ENCODE measurements around the gene AP1G1. TPM values are rescaled to one million over a fixed set of nuclear protein-coding genes. Genes with fewer than 3 reads are reported as not detected.

AP1G1 gene
- polyA plus RNA-seq, 1 donor (not counting 4 experiments of a cell fraction or from before 2014, with no cell fraction given), result 62.5 TPM

- no peak overlapping the region for H2AFZ ChIP-seq (ENCODE audit: control insufficient read depth, low read length)
- peaks cover 3% of the 10 kb centered on the region for H3K4me1 ChIP-seq (ENCODE audit: control insufficient read depth, extremely low read depth, insufficient read depth, low read length)
- no peak overlapping the region for H3K9ac ChIP-seq (ENCODE audit: control insufficient read depth, extremely low read depth, insufficient read depth, low read length)
- H3K4me2 ChIP-seq (ENCODE audit: control insufficient read depth, extremely low read depth, insufficient read depth, low read depth, low read length), result no peak overlapping the region
- H3K27ac ChIP-seq (ENCODE audit: control insufficient read depth, insufficient read depth, low read length), result no peak overlapping the region
- H3K79me2 ChIP-seq (ENCODE audit: control insufficient read depth, insufficient read depth, low read length), result no peaks in the 10 kb centered on the region
- no peak for TF ChIP-seq EZH2 (IDR thresholded peaks at IDR 0.05; ENCODE audit: low read length)
- no peak for TF ChIP-seq CTCF (optimal IDR thresholded peaks at IDR 0.05 in 1 of 3, IDR thresholded peaks at IDR 0.05 in 1 of 3, conservative IDR thresholded peaks at IDR 0.05 in 1 of 3; ENCODE audit: extremely low read depth in 1 of 3, insufficient read depth in 2 of 3, low read length in 3 of 3)
- no peaks in the 10 kb centered on the region for H3K9me3 ChIP-seq (ENCODE audit: control insufficient read depth, low read depth, low read length)
- no peak overlapping the region for H3K4me3 ChIP-seq (ENCODE audit: control insufficient read depth in 2 of 3, extremely low read depth in 1 of 3, insufficient read depth in 2 of 3, low read depth in 1 of 3, low read length in 3 of 3)
- H4K20me1 ChIP-seq (ENCODE audit: control insufficient read depth, extremely low read depth, insufficient read depth, low read length), result no peaks in the 10 kb centered on the region
- H3K9me1 ChIP-seq (ENCODE audit: control insufficient read depth, extremely low read depth, insufficient read depth, low read length), result no peaks in the 10 kb centered on the region
- no peaks in the 10 kb centered on the region for H3K36me3 ChIP-seq (ENCODE audit: control insufficient read depth in 2 of 2, extremely low read depth in 1 of 2, insufficient read depth in 2 of 2, low read length in 2 of 2)
- dilution Hi-C loops (cut with MboI; ENCODE audit: extremely low pct_ligation_motif_present, low sequenced_read_pairs), result no loop called here
- H3K27me3 ChIP-seq (ENCODE audit: control insufficient read depth, extremely low read depth, insufficient read depth, low read length), result no peaks in the 10 kb centered on the region
- DNase-seq (ENCODE audit: low read depth, low spot score) (no peak), FAIRE-seq (no peak)
These were observed 31.4 kb upstream of the AP1G1 start for GRCh38 chr16:71840052-71840451.

- DNase-seq (ENCODE audit: low read depth, low spot score) (no peak), FAIRE-seq (no peak)
- Histone ChIP-seq H3K36me3 (ENCODE audit: control insufficient read depth in 2 of 2, extremely low read depth in 1 of 2, insufficient read depth in 2 of 2, low read length in 2 of 2) (no peaks in the 10 kb centered on the region), H3K4me1 (ENCODE audit: control insufficient read depth, extremely low read depth, insufficient read depth, low read length) (peaks cover 3% of the 10 kb centered on the region), H3K9ac (ENCODE audit: control insufficient read depth, extremely low read depth, insufficient read depth, low read length) (no peak overlapping the region), H3K79me2 (ENCODE audit: control insufficient read depth, insufficient read depth, low read length) (no peaks in the 10 kb centered on the region), H3K4me2 (ENCODE audit: control insufficient read depth, extremely low read depth, insufficient read depth, low read depth, low read length) (no peak overlapping the region), H3K9me3 (ENCODE audit: control insufficient read depth, low read depth, low read length) (no peaks in the 10 kb centered on the region), H2AFZ (ENCODE audit: control insufficient read depth, low read length) (no peak overlapping the region), H3K9me1 (ENCODE audit: control insufficient read depth, extremely low read depth, insufficient read depth, low read length) (no peaks in the 10 kb centered on the region), H3K27me3 (ENCODE audit: control insufficient read depth, extremely low read depth, insufficient read depth, low read length) (no peaks in the 10 kb centered on the region), H4K20me1 (ENCODE audit: control insufficient read depth, extremely low read depth, insufficient read depth, low read length) (no peaks in the 10 kb centered on the region), H3K4me3 (ENCODE audit: control insufficient read depth in 2 of 3, extremely low read depth in 1 of 3, insufficient read depth in 2 of 3, low read depth in 1 of 3, low read length in 3 of 3) (no peak overlapping the region), H3K27ac (ENCODE audit: control insufficient read depth, insufficient read depth, low read length) (no peak overlapping the region)
- TF ChIP-seq CTCF (optimal IDR thresholded peaks at IDR 0.05 in 1 of 3, IDR thresholded peaks at IDR 0.05 in 1 of 3, conservative IDR thresholded peaks at IDR 0.05 in 1 of 3; ENCODE audit: extremely low read depth in 1 of 3, insufficient read depth in 2 of 3, low read length in 3 of 3) (no peak), EZH2 (IDR thresholded peaks at IDR 0.05; ENCODE audit: low read length) (no peak)
- dilution Hi-C loops (cut with MboI; ENCODE audit: extremely low pct_ligation_motif_present, low sequenced_read_pairs), result no loop called here
These were observed 28.5 kb upstream of the AP1G1 start for GRCh38 chr16:71837150-71837549.

Data from keratinocyte (primary cell).